ENCODE data around the gene TEKT5.
"Not testable (repeated sequence)": the region's sequence is repeated elsewhere in the genome, so short reads cannot be mapped to it uniquely, and the experiment has no call there.

TEKT5 gene

GRCh38 chr16:10657925-10658324, 36.8 kb downstream of the TEKT5 start:
- DNase-seq, result no peak

- DNase-seq, result no peak
Measured at GRCh38 chr16:10656618-10657017, 38.1 kb downstream of the TEKT5 start.

- DNase-seq, result no peak
Measured at GRCh38 chr16:10655415-10655977, 39.2 kb downstream of the TEKT5 start.

GRCh38 chr16:10654592-10655414, 39.9 kb downstream of the TEKT5 start:
- no peak for DNase-seq

GRCh38 chr16:10652730-10653590, 41.8 kb downstream of the TEKT5 start:
- peak; percentile 59 for DNase-seq

GRCh38 chr16:10649098-10649497, 45.6 kb downstream of the TEKT5 start:
- not testable (repeated sequence) for DNase-seq

GRCh38 chr16:10647721-10648296, 46.9 kb downstream of the TEKT5 start:
- DNase-seq, result no peak

- DNase-seq, result no peak
Measured at GRCh38 chr16:10647264-10647720, 47.4 kb downstream of the TEKT5 start.

- peak; percentile 44 for DNase-seq
Measured at GRCh38 chr16:10646581-10647263, 48.0 kb downstream of the TEKT5 start.

- no peak for DNase-seq
Measured at GRCh38 chr16:10646228-10646580, 48.5 kb downstream of the TEKT5 start.

- no peak for DNase-seq
Measured at GRCh38 chr16:10644092-10644491, 50.6 kb downstream of the TEKT5 start.

- no peak for DNase-seq
Measured at GRCh38 chr16:10642964-10643363, 51.8 kb downstream of the TEKT5 start.

- DNase-seq, result peak; percentile 59
Measured at GRCh38 chr16:10641953-10642949, 52.5 kb downstream of the TEKT5 start.

- DNase-seq, result no peak
Measured at GRCh38 chr16:10641555-10641952, 53.2 kb downstream of the TEKT5 start.

GRCh38 chr16:10640934-10641333, 53.8 kb downstream of the TEKT5 start:
- no peak for DNase-seq

GRCh38 chr16:10638101-10638500, 56.6 kb downstream of the TEKT5 start:
- no peak for DNase-seq

GRCh38 chr16:10637337-10638037, 57.2 kb downstream of the TEKT5 start:
- no peak for DNase-seq

GRCh38 chr16:10635365-10636021, 59.2 kb downstream of the TEKT5 start:
- no peak for DNase-seq

GRCh38 chr16:10633429-10633828, 61.3 kb downstream of the TEKT5 start:
- not testable (repeated sequence) for DNase-seq

- DNase-seq, result no peak
Measured at GRCh38 chr16:10631886-10632285, 62.8 kb downstream of the TEKT5 start.

Data from hematopoietic multipotent progenitor cell treated with erythropoietin and hydrocortisone succinate and interleukin-3 and kit ligand, for 8 days (in vitro differentiated cells).